IMR-90 (cell line): ENCODE data around the gene QSOX2. TPM values are rescaled to one million over a fixed set of nuclear protein-coding genes. Genes with fewer than 3 reads are reported as not detected.

Source experiments
- ATAC-seq: fragments of 200-7000 bp; cut with Tn5 transposase; 2 replicates; pipeline ENCODE4 v1.9.1; 2020; ENCODE audit warnings: low read depth, mild to moderate bottlenecking, moderate library complexity
- BruUV-seq: library from RNA; stranded (reverse); fragments of 400-500 nt; replicated peaks from 2 replicates; lab custom pipeline; 2021; lab: Mats Ljungman, UMichigan
- CTCF ChIA-PET: fragments of 300-600 bp; formaldehyde crosslinking; extraction: SDS; loops from one replicate; lab custom pipeline; 2021; ENCODE audit warnings: antibody characterized with exemption; lab: Yijun Ruan, JAX
- POLR2A ChIA-PET: fragments of 300-600 bp; sonication (Branson Sonifier 250); formaldehyde crosslinking; loops from one replicate; lab custom pipeline; 2022; ENCODE audit warnings: antibody characterized with exemption; ENCODE audit not compliant: unreplicated experiment; lab: Charles Lee
- DNase-seq: peaks from one replicate; pipeline ENCODE4 v3.0.0; 2013
- H2AFZ ChIP-seq: replicated peaks from 2 replicates; pipeline ENCODE3; 2013; ENCODE audit warnings: low read length, mild to moderate bottlenecking; ENCODE audit not compliant: poor library complexity
- H2AK5ac ChIP-seq: 2 replicates; pipeline ENCODE4 v1.6.1; 2013; ENCODE audit warnings: low read depth, low read length, inconsistent platforms
- H2AK9ac ChIP-seq: replicated peaks from 2 replicates; pipeline ENCODE3; 2013; ENCODE audit warnings: mild to moderate bottlenecking, low read depth, low read length, moderate library complexity; ENCODE audit not compliant: poor library complexity
- H2BK120ac ChIP-seq: 2 replicates; pipeline ENCODE4 v1.6.1; 2013; ENCODE audit warnings: low read depth, low read length, inconsistent platforms
- H2BK15ac ChIP-seq: 3 replicates; pipeline ENCODE4 v1.6.1; 2013; ENCODE audit warnings: low read depth, low read length, inconsistent platforms
- H2BK20ac ChIP-seq: 2 replicates; pipeline ENCODE4 v1.6.1; 2013; ENCODE audit warnings: low read depth, mild to moderate bottlenecking, inconsistent platforms, low read length, moderate library complexity
- H2BK5ac ChIP-seq: 2 replicates; pipeline ENCODE4 v1.6.1; 2013; ENCODE audit warnings: mild to moderate bottlenecking, low read depth, low read length, inconsistent platforms; ENCODE audit not compliant: poor library complexity, severe bottlenecking
- H3K14ac ChIP-seq: replicated peaks from 2 replicates; pipeline ENCODE4 v1.6.1; 2013; ENCODE audit warnings: low read depth, low read length, inconsistent platforms
- H3K18ac ChIP-seq: 2 replicates; pipeline ENCODE4 v1.6.1; 2013; ENCODE audit warnings: low read depth, low read length, control low read depth
- H3K23ac ChIP-seq: 2 replicates; pipeline ENCODE4 v1.6.1; 2013; ENCODE audit warnings: low read depth, low read length, inconsistent platforms
- H3K27ac ChIP-seq: 2 replicates; pipeline ENCODE4 v1.5.1; 2013; ENCODE audit warnings: mild to moderate bottlenecking, control low read depth, low read length; ENCODE audit not compliant: insufficient read depth
- H3K27me3 ChIP-seq: 2 replicates; pipeline ENCODE4 v1.6.1; 2013; ENCODE audit warnings: low read length; ENCODE audit not compliant: control insufficient read depth, insufficient read depth
- H3K36me3 ChIP-seq: 2 replicates; pipeline ENCODE4 v1.6.1; 2013; ENCODE audit warnings: low read length, mixed read lengths; ENCODE audit not compliant: control insufficient read depth, insufficient read depth
- H3K4ac ChIP-seq: 2 replicates; pipeline ENCODE4 v1.6.1; 2013; ENCODE audit warnings: low read depth, low read length, inconsistent platforms
- H3K4me1 ChIP-seq: 2 replicates; pipeline ENCODE4 v1.6.1; 2013; ENCODE audit warnings: low read length, mixed read lengths; ENCODE audit not compliant: control insufficient read depth, insufficient read depth
- H3K4me2 ChIP-seq: 2 replicates; pipeline ENCODE4 v1.6.1; 2013; ENCODE audit warnings: low read depth, mild to moderate bottlenecking, control low read depth, low read length, moderate library complexity
- H3K4me3 ChIP-seq: 2 replicates; pipeline ENCODE4 v1.5.1; 2013; ENCODE audit warnings: low read depth, mild to moderate bottlenecking, control low read depth, low read length, moderate library complexity; ENCODE audit not compliant: insufficient read depth
- H3K56ac ChIP-seq: 2 replicates; pipeline ENCODE4 v1.6.1; 2013; ENCODE audit warnings: low read length, inconsistent platforms; ENCODE audit not compliant: insufficient read depth; ENCODE audit errors: extremely low read depth
- H3K79me1 ChIP-seq, 2 experiments: 2 replicates each; pipeline ENCODE4 v1.6.1; 2013; ENCODE audit warnings: low read length in 2 of 2, inconsistent platforms in 1 of 2, low read depth in 1 of 2
- H3K9ac ChIP-seq: 2 replicates; pipeline ENCODE4 v1.6.1; 2013; ENCODE audit warnings: low read depth, low read length, control low read depth
- H3K9me1 ChIP-seq: 2 replicates; pipeline ENCODE4 v1.6.1; 2013; ENCODE audit warnings: low read length, inconsistent platforms; ENCODE audit not compliant: insufficient read depth
- H3K9me3 ChIP-seq: 2 replicates; pipeline ENCODE4 v1.6.1; 2013; ENCODE audit warnings: low read length; ENCODE audit not compliant: control insufficient read depth, insufficient read depth
- H4K20me1 ChIP-seq: 2 replicates; pipeline ENCODE4 v1.6.1; 2013; ENCODE audit warnings: low read length, inconsistent platforms; ENCODE audit not compliant: insufficient read depth
- H4K5ac ChIP-seq: 2 replicates; pipeline ENCODE4 v1.6.1; 2013; ENCODE audit warnings: mild to moderate bottlenecking, low read depth, low read length, control low read depth
- H4K8ac ChIP-seq, 2 experiments: 2 replicates each; pipeline ENCODE4 v1.6.1; 2013; ENCODE audit warnings: low read depth in 2 of 2, low read length in 2 of 2, control low read depth in 1 of 2, inconsistent platforms in 1 of 2
- H4K91ac ChIP-seq: 2 replicates; pipeline ENCODE4 v1.6.1; 2013; ENCODE audit warnings: low read depth, low read length, inconsistent platforms; ENCODE audit not compliant: insufficient read depth
- BHLHE40 ChIP-seq: fragments of 150-350 bp; IDR thresholded peaks from 2 replicates; pipeline ENCODE4 v1.6.1; 2016; ENCODE audit warnings: mild to moderate bottlenecking, low read depth, low read length
- FOS ChIP-seq: fragments of 150-350 bp; IDR thresholded peaks from 2 replicates; pipeline ENCODE4 v1.6.1; 2016; ENCODE audit warnings: low read depth, low read length
- MXI1 ChIP-seq: IDR thresholded peaks from 2 replicates; pipeline ENCODE4 v1.6.1; 2012; ENCODE audit warnings: low read depth, mild to moderate bottlenecking, low read length, moderate library complexity, borderline replicate concordance
- POLR2A ChIP-seq: IDR thresholded peaks from 2 replicates; pipeline ENCODE4 v1.6.1; 2012; ENCODE audit warnings: mild to moderate bottlenecking, low read depth, low read length
- RFX5 ChIP-seq: IDR thresholded peaks from 2 replicates; pipeline ENCODE4 v1.8.0; 2012; ENCODE audit warnings: low read depth, mild to moderate bottlenecking, low read length, moderate library complexity
- SMC3 ChIP-seq: fragments of 150-350 bp; IDR thresholded peaks from 2 replicates; pipeline ENCODE4 v1.6.1; 2016; ENCODE audit warnings: low read depth, mild to moderate bottlenecking, antibody characterized with exemption, low read length, moderate library complexity
- WGBS, 2 experiments: methylation state at CpG; one replicate each; pipeline versions ENCODE4 v1.1.5 to v1.1.7; 2013; ENCODE audit warnings: missing lambda C conversion rate in 2 of 2; ENCODE audit not compliant: insufficient read length in 1 of 2; ENCODE audit errors: extremely low coverage in 2 of 2; 5-methylcytosine and 5-hydroxymethylcytosine counted together
- dilution Hi-C: fragments of 300-500 bp; cut with HindIII; formaldehyde crosslinking; loops from one replicate; pipeline ENCODE4 v1.14.3; 2018; ENCODE audit warnings: low sequenced_read_pairs; ENCODE audit not compliant: unreplicated experiment
- in situ Hi-C: fragments of 300-500 bp; cut with MboI; formaldehyde crosslinking; loops from 3 replicates; pipeline ENCODE4 v1.14.3; 2019; ENCODE audit warnings: low sequenced_read_pairs, inconsistent platforms, mixed read lengths
- intact Hi-C: fragments of 100-400 bp; cut with micrococcal nuclease; formaldehyde crosslinking; loops from 2 replicates; pipeline ENCODE4 v1.10.0; 2022
- polyA plus RNA-seq, 3 experiments: library from polyadenylated mRNA; depleted of rRNA; stranded (reverse); fragments of >200 nt; gene quantifications; 2 replicates each; pipeline ENCODE4 v1.2.3, GENCODE V29; 2012; ENCODE audit warnings: low replicate concordance in 1 of 3
- total RNA-seq: library from RNA; depleted of rRNA; stranded (reverse); fragments of >200 nt; gene quantifications from 2 replicates; pipeline ENCODE4 v1.2.3, GENCODE V29; 2012
- TF ChIP-seq, protein P1 (sequence below): fragments of 150-350 bp; IDR thresholded peaks from 2 replicates; pipeline ENCODE4 v1.6.1; 2016; ENCODE audit warnings: low read depth, mild to moderate bottlenecking, low read length, moderate library complexity, borderline replicate concordance

The QSOX2 gene
- total and polyA plus RNA-seq, 2 of the 4 experiments (the other 2 are of a cell fraction) = 5.9 to 12.9 TPM

DNA sequence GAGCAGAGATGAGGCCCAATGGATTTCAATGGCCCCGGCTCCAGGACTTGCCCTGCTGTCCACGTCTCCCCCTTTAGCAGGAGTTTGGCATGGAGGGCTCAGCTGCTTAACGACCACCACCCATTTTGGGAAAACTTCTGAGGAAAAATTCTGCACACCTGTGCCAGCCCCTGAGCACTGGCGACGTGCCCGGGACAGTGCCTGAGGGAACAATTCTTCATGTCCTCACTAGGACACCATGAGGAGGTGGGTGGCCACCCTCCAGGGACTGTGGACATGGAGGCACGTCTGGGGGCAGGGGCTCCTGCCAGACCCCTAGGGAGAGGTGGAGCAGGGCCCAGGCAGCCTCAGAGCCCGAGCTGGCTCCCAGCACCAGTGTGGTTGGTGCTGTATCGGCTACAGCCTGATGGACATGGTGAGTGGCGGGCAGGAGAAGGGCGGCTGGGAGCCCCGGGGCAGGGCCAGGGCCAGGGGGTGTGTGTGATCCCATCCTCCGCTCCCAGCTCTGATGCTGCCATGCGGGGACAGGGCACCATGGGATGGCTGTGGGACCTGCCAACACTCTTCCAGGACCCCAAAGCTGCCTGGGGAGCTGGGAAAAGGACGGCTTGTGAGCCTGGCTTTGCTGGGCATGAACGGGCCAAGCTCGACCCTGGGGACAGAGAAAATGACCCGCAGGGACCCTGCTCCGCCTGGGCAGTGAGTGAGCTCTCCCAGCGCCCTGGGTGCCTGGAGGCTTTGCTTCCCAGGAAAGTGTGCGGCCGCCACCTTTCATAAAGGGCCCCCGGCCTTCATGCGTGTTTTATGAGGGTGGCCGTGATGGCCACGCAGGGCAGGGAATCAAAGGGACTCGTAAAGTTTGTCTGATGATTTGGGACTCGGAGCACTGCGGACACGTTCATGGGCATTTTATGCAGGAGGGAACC lies 3.6 kb upstream of the QSOX2 start:
- H2AK9ac ChIP-seq = no peak overlapping the region
- 72% methylated on average over 18 of the region's 30 CpGs; no CpG with 5 or more reads in 1 of the 2 experiments for WGBS, 2 experiments
- no peak overlapping the region for H2AK5ac ChIP-seq
- TF ChIP-seq POLR2A = no peak
- no peak for TF ChIP-seq RFX5
- no peak for TF ChIP-seq SMC3
- TF ChIP-seq MXI1 = no peak
- TF ChIP-seq BHLHE40 = no peak
- TF ChIP-seq FOS = no peak
- TF ChIP-seq, protein P1, sequence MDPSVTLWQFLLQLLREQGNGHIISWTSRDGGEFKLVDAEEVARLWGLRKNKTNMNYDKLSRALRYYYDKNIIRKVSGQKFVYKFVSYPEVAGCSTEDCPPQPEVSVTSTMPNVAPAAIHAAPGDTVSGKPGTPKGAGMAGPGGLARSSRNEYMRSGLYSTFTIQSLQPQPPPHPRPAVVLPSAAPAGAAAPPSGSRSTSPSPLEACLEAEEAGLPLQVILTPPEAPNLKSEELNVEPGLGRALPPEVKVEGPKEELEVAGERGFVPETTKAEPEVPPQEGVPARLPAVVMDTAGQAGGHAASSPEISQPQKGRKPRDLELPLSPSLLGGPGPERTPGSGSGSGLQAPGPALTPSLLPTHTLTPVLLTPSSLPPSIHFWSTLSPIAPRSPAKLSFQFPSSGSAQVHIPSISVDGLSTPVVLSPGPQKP = no peak
- ATAC-seq (no peak), DNase-seq (no peak)
- H3K4ac ChIP-seq = no peak overlapping the region
- H3K36me3 ChIP-seq = no peaks in the 10 kb centered on the region
- H3K14ac ChIP-seq = no peak overlapping the region
- peaks cover 7 to 8% of the 10 kb centered on the region in 2 experiments; a peak in 3 of 4 replicates for H3K79me1 ChIP-seq
- intact Hi-C loops = no loop called here
- H3K56ac ChIP-seq = no peak overlapping the region
- no peak overlapping the region for H4K5ac ChIP-seq
- H3K9me3 ChIP-seq = no peaks in the 10 kb centered on the region
- no peak overlapping the region for H3K27ac ChIP-seq
- no peak overlapping the region for H3K4me2 ChIP-seq
- H2BK15ac ChIP-seq = no peak overlapping the region
- no peak overlapping the region for H2BK120ac ChIP-seq
- no peak overlapping the region for H2BK20ac ChIP-seq
- peaks cover 45% of the 10 kb centered on the region for H3K27me3 ChIP-seq
- CTCF ChIA-PET = no interaction called here
- in situ Hi-C loops = no loop called here
- H3K9me1 ChIP-seq = no peaks in the 10 kb centered on the region; the same call in 1 of the 2 replicates
- POLR2A ChIA-PET = interaction anchor here (0.7 kb wide), 1 partner anchor 18 kb away, joined by 3 read pairs; no protein-coding TSS in a partner anchor
- H2AFZ ChIP-seq = no peak overlapping the region
- no peak overlapping the region for H3K23ac ChIP-seq
- H3K4me3 ChIP-seq = no peak overlapping the region
- H4K8ac ChIP-seq = no peak overlapping the region
- H3K4me1 ChIP-seq = peaks cover 3% of the 10 kb centered on the region; the same call in 1 of the 2 replicates
- no TSS peak for BruUV-seq
- dilution Hi-C loops = no loop called here
- no peak overlapping the region for H3K9ac ChIP-seq
- H3K18ac ChIP-seq = no peak overlapping the region
- no peak overlapping the region for H4K91ac ChIP-seq
- no peak overlapping the region for H2BK5ac ChIP-seq
- peaks cover 5% of the 10 kb centered on the region; the same call in 1 of the 2 replicates for H4K20me1 ChIP-seq
